DND-41 (cell line): ENCODE results near the gene RRM1.

Source experiments
- CTCF ChIP-seq: IDR thresholded peaks from 2 replicates; pipeline ENCODE4 v1.5.1; 2012; ENCODE audit warnings: borderline replicate concordance, low read length, moderate library complexity, mild to moderate bottlenecking; ENCODE audit not compliant: poor library complexity, severe bottlenecking; ENCODE audit errors: extremely low read depth
- EZH2 ChIP-seq: IDR thresholded peaks from 3 replicates; pipeline ENCODE4 v1.6.1; 2012; ENCODE audit warnings: borderline replicate concordance, low read depth, mild to moderate bottlenecking, moderate library complexity, low read length, inconsistent platforms; ENCODE audit not compliant: severe bottlenecking

- TF ChIP-seq CTCF: no peak
- TF ChIP-seq EZH2: no peak
Measured at GRCh38 chr11:4059424-4059823, 35.2 kb upstream of the RRM1 start.
